Spleen (tissue), 11 donors: ENCODE results near the gene PHYKPL. TPM values are rescaled to one million over a fixed set of nuclear protein-coding genes. Genes with fewer than 3 reads are reported as not detected.
A peak's percentile ranks its signal among the peaks of the same experiment; 100 is the strongest.

Experiments used
- DNase-seq: peaks from one replicate; pipeline ENCODE4 v3.0.0-alpha.2; 2020
- H3K27ac ChIP-seq, 8 donors: fragments of 200-600 bp; sonication (generic) in 7 of 8; 1 replicate in 4 of 8; 2 replicates in 4 of 8; pipeline versions ENCODE4 v1.5.0 to v1.8.0; 2016 to 2021; ENCODE audit warnings: inconsistent platforms in 4 of 8, mild to moderate bottlenecking in 4 of 8, moderate library complexity in 1 of 8
- H3K27me3 ChIP-seq, 7 donors: fragments of 200-600 bp; sonication (generic) in 6 of 7; replicated peaks in 1 of 7; 1 replicate in 4 of 7; 2 replicates in 3 of 7; pipeline versions ENCODE4 v1.5.0 to v1.8.0; 2016 to 2021; ENCODE audit warnings: inconsistent platforms in 3 of 7, mild to moderate bottlenecking in 1 of 7
- H3K36me3 ChIP-seq, 6 donors: fragments of 200-600 bp; sonication (generic) in 5 of 6; 1 replicate in 4 of 6; 2 replicates in 2 of 6; pipeline versions ENCODE4 v1.5.0 to v1.8.0; 2016 to 2021; ENCODE audit warnings: inconsistent platforms in 2 of 6
- H3K4me1 ChIP-seq, 6 donors: fragments of 200-600 bp; sonication (generic) in 5 of 6; 1 replicate in 3 of 6; 2 replicates in 3 of 6; pipeline versions ENCODE4 v1.5.0 to v1.8.0; 2016 to 2021; ENCODE audit warnings: inconsistent platforms in 3 of 6
- H3K4me3 ChIP-seq, 8 donors: fragments of 200-600 bp; sonication (generic) in 7 of 8; 1 replicate in 4 of 8; 2 replicates in 4 of 8; pipeline versions ENCODE4 v1.5.0 to v1.8.0; 2016 to 2021; ENCODE audit warnings: inconsistent platforms in 4 of 8, mild to moderate bottlenecking in 4 of 8, moderate library complexity in 2 of 8
- H3K9me3 ChIP-seq, 8 donors: fragments of 200-600 bp; sonication (generic) in 7 of 8; 1 replicate in 4 of 8; 2 replicates in 4 of 8; pipeline versions ENCODE4 v1.5.0 to v1.8.0; 2016 to 2021; ENCODE audit warnings: inconsistent platforms in 4 of 8
- POLR2A ChIP-seq, 3 donors: fragments of 450-650 bp; IDR thresholded peaks; one replicate each; pipeline ENCODE4 v1.5.1; 2017; ENCODE audit warnings: antibody characterized with exemption in 3 of 3, mild to moderate bottlenecking in 1 of 3
- POLR2AphosphoS5 ChIP-seq, 3 donors: sonication (generic); formaldehyde crosslinking; IDR thresholded peaks; one replicate each; pipeline ENCODE4 v1.5.1; 2017; ENCODE audit warnings: antibody characterized with exemption in 3 of 3
- WGBS, 5 donors: extraction: QIAGEN DNeasy Blood & Tissue Kit in 3 of 5; methylation state at CpG; one replicate each; pipeline versions ENCODE4 v1.1.5 to v1.1.7; 2013 to 2018; 5-methylcytosine and 5-hydroxymethylcytosine counted together
- intact Hi-C: fragments of 100-400 bp; cut with DNase I; formaldehyde crosslinking; loops from one replicate; pipeline ENCODE4 v1.15.0; 2023; ENCODE audit warnings: low total_unique reads
- polyA plus RNA-seq, 3 donors: library from polyadenylated mRNA; stranded (reverse); fragments of 200-250 nt; gene quantifications; one replicate each; pipeline ENCODE4 v1.2.1, GENCODE V29; 2013
- total RNA-seq, 7 donors: library from RNA; depleted of rRNA in 3 of 7; stranded (reverse); fragments of >200 nt in 3 of 7; fragmentation: NEBNext Ultra II Directional in 4 of 7; extraction: Animal tissue kit (Norgen Biotek cat#: 25700) in 4 of 7; gene quantifications; one replicate each; pipeline versions ENCODE4 v1.1.0 to v1.2.1, GENCODE V29; 2016 to 2021
- TF ChIP-seq, protein P1 (sequence below), 11 experiments: fragments of 200-600 bp in 7 of 11; fragments of 450-650 bp in 4 of 11; sonication (generic) in 4 of 11; IDR thresholded peaks in 8 of 11; conservative IDR thresholded peaks in 3 of 11; 1 replicate in 7 of 11; 2 replicates in 4 of 11; pipeline versions ENCODE4 v1.4.0 to v1.8.0; 2016 to 2021; ENCODE audit warnings: antibody characterized with exemption in 11 of 11, inconsistent platforms in 4 of 11, mild to moderate bottlenecking in 1 of 11
- donor health status: healthy with polysubstance abuse.
- donor health status: DM: no; HTN: no; CAD: no; lungs with moderate emphysema.
- donor health status: DM: no; HTN: no; CAD: no.
- donor health status: Bipolar disorder and iron deficiency.
- donor health status: healthy.
- donor health status: DM: no; HTN: no; CAD: no.
- donor health status: DM: yes; HTN: yes; CAD: no.

PHYKPL gene
- total and polyA plus RNA-seq, 10 donors, result 46.9 to 209 (median 105) TPM

GRCh38 chr5:178236679-178237078 is 4.1 kb upstream of the PHYKPL start:
- intact Hi-C loops, result no loop called here
- Histone ChIP-seq H3K4me3 (no peak overlapping the region), H3K36me3 (no peaks in the 10 kb centered on the region), H3K4me1 (peaks cover 27 to 92% (median 85%) of the 10 kb centered on the region in 6 donors), H3K27ac (peak overlapping the region in 6 of 8 donors; percentile 86 to 93 (median 90)), H3K9me3 (no peaks in the 10 kb centered on the region), H3K27me3 (no peaks in the 10 kb centered on the region)
- TF ChIP-seq POLR2AphosphoS5 (IDR thresholded peaks at IDR 0.05) (no peak), POLR2A (IDR thresholded peaks at IDR 0.05) (no peak)
- TF ChIP-seq, protein P1, sequence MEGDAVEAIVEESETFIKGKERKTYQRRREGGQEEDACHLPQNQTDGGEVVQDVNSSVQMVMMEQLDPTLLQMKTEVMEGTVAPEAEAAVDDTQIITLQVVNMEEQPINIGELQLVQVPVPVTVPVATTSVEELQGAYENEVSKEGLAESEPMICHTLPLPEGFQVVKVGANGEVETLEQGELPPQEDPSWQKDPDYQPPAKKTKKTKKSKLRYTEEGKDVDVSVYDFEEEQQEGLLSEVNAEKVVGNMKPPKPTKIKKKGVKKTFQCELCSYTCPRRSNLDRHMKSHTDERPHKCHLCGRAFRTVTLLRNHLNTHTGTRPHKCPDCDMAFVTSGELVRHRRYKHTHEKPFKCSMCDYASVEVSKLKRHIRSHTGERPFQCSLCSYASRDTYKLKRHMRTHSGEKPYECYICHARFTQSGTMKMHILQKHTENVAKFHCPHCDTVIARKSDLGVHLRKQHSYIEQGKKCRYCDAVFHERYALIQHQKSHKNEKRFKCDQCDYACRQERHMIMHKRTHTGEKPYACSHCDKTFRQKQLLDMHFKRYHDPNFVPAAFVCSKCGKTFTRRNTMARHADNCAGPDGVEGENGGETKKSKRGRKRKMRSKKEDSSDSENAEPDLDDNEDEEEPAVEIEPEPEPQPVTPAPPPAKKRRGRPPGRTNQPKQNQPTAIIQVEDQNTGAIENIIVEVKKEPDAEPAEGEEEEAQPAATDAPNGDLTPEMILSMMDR (IDR thresholded peaks at IDR 0.05 in 8 of 11, conservative IDR thresholded peaks at IDR 0.05 in 3 of 11), result no peak
- WGBS, 5 donors, result 26 to 53% (median 34%) methylated on average over 4 of the region's 4 CpGs
- DNase-seq, result no peak

GRCh38 chr5:178236126-178236525 is 3.5 kb upstream of the PHYKPL start:
- Histone ChIP-seq H3K9me3 (no peaks in the 10 kb centered on the region), H3K27me3 (no peaks in the 10 kb centered on the region), H3K4me1 (peaks cover 33 to 92% (median 85%) of the 10 kb centered on the region in 6 donors), H3K27ac (peak overlapping the region in 4 of 8 donors; percentile 86 to 91 (median 88)), H3K4me3 (no peak overlapping the region), H3K36me3 (peaks cover 0 to 3% (median 0%) of the 10 kb centered on the region in 6 donors)
- 81 to 95% (median 90%) methylated on average over 9 of the region's 9 CpGs for WGBS, 5 donors
- DNase-seq, result no peak
- intact Hi-C loops, result no loop called here
- TF ChIP-seq POLR2AphosphoS5 (IDR thresholded peaks at IDR 0.05) (no peak), POLR2A (IDR thresholded peaks at IDR 0.05) (no peak)
- TF ChIP-seq, protein P1 (IDR thresholded peaks at IDR 0.05 in 8 of 11, conservative IDR thresholded peaks at IDR 0.05 in 3 of 11), result no peak

- H3K27me3 ChIP-seq, result no peaks in the 10 kb centered on the region
- no peaks in the 10 kb centered on the region for H3K9me3 ChIP-seq
- WGBS, 5 donors, result 69 to 90% (median 76%) methylated on average over 3 of the region's 3 CpGs
- H3K4me1 ChIP-seq, result peaks cover 38 to 92% (median 85%) of the 10 kb centered on the region in 6 donors
- peak; percentile 54 for DNase-seq
- H3K27ac ChIP-seq, result no peak overlapping the region
- H3K4me3 ChIP-seq, result no peak overlapping the region
- intact Hi-C loops, result no loop called here
- no peak for TF ChIP-seq POLR2AphosphoS5 (IDR thresholded peaks at IDR 0.05)
- TF ChIP-seq POLR2A (IDR thresholded peaks at IDR 0.05), result no peak
- TF ChIP-seq, protein P1 (IDR thresholded peaks at IDR 0.05 in 8 of 11, conservative IDR thresholded peaks at IDR 0.05 in 3 of 11), result no peak
- H3K36me3 ChIP-seq, result peaks cover 0 to 8% (median 0%) of the 10 kb centered on the region in 6 donors
Measured at GRCh38 chr5:178235588-178235974, 3.0 kb upstream of the PHYKPL start.

GRCh38 chr5:178234750-178235587 is 2.4 kb upstream of the PHYKPL start:
- WGBS, 5 donors, result 23 to 27% (median 25%) methylated on average over 11 to 12 of the region's 12 CpGs
- peak overlapping the region in 3 of 8 donors; percentile 16 to 48 (median 43) for H3K27ac ChIP-seq
- intact Hi-C loops, result no loop called here

More at GRCh38 chr5:178234750-178235587, 2.4 kb upstream of the PHYKPL start:
- H3K36me3 ChIP-seq, result peaks cover 0 to 15% (median 4%) of the 10 kb centered on the region in 6 donors
- peak; percentile 91 for DNase-seq
- TF ChIP-seq POLR2AphosphoS5 (IDR thresholded peaks at IDR 0.05), result no peak
- TF ChIP-seq, protein P1 (IDR thresholded peaks at IDR 0.05 in 8 of 11, conservative IDR thresholded peaks at IDR 0.05 in 3 of 11), result peak; percentile 49 to 89 (median 78)
- no peaks in the 10 kb centered on the region for H3K27me3 ChIP-seq
- H3K4me3 ChIP-seq, result no peak overlapping the region
- H3K9me3 ChIP-seq, result no peaks in the 10 kb centered on the region
- peaks cover 37 to 92% (median 85%) of the 10 kb centered on the region in 6 donors for H3K4me1 ChIP-seq
